AG10803 (cell line): ENCODE measurements around the gene C10orf88.

Source experiments
- DNase-seq: peaks from one replicate; pipeline ENCODE4 v3.0.0; 2010; ENCODE audit warnings: low read depth
- H3K4me3 ChIP-seq: 2 replicates; pipeline ENCODE4 v1.5.1; 2011; ENCODE audit warnings: mild to moderate bottlenecking, low read length, control low read depth
- CTCF ChIP-seq: conservative IDR thresholded peaks from 2 replicates; pipeline ENCODE4 v1.5.1; 2011; ENCODE audit warnings: mild to moderate bottlenecking, low read length, control low read depth, inconsistent platforms

The C10orf88 gene

GRCh38 chr10:122894261-122894944 lies 59.6 kb downstream of the C10orf88 start:
- no peak overlapping the region for H3K4me3 ChIP-seq
- no peak for DNase-seq
- TF ChIP-seq CTCF = no peak

GRCh38 chr10:122884166-122884565 lies 69.9 kb downstream of the C10orf88 start:
- no peak for DNase-seq
- no peak overlapping the region for H3K4me3 ChIP-seq
- no peak for TF ChIP-seq CTCF

GRCh38 chr10:122882766-122883165 lies 71.3 kb downstream of the C10orf88 start:
- TF ChIP-seq CTCF = no peak
- no peak for DNase-seq
- no peak overlapping the region for H3K4me3 ChIP-seq
